MG63 (cell line): ENCODE data around the gene CDK16. TPM values are rescaled to one million over a fixed set of nuclear protein-coding genes. Genes with fewer than 3 reads are reported as not detected.
"Not testable (repeated sequence)": the region's sequence is repeated elsewhere in the genome, so short reads cannot be mapped to it uniquely, and the experiment has no call there.

ENCODE experiments used
- DNase-seq: peaks from one replicate; pipeline ENCODE4 v3.0.0-alpha.2; 2020
- H3K27me3 ChIP-seq: fragments of 250-450 bp; sonication (Bioruptor Pico); 2 replicates; pipeline ENCODE4 v1.5.1; 2020; ENCODE audit warnings: mild to moderate bottlenecking, moderate library complexity
- H3K36me3 ChIP-seq: fragments of 250-450 bp; sonication (Bioruptor Pico); 2 replicates; pipeline ENCODE4 v1.5.1; 2020; ENCODE audit warnings: mild to moderate bottlenecking, moderate library complexity
- H3K4me3 ChIP-seq: fragments of 250-450 bp; sonication (Bioruptor Pico); 2 replicates; pipeline ENCODE4 v1.5.1; 2020; ENCODE audit warnings: mild to moderate bottlenecking, moderate library complexity
- H3K9me3 ChIP-seq: fragments of 250-450 bp; sonication (Bioruptor Pico); 2 replicates; pipeline ENCODE4 v1.5.1; 2020; ENCODE audit warnings: mild to moderate bottlenecking, moderate library complexity
- total RNA-seq: library from RNA; depleted of rRNA; stranded (reverse); fragments of >200 nt; shearing (Covaris generic); gene quantifications from 2 replicates; pipeline ENCODE4 v1.2.3, GENCODE V29; 2014; ENCODE audit warnings: low replicate concordance; rRNA removed

CDK16 gene
- total RNA-seq, 1 experiment from 2014 or later = 71.2 TPM

DNA sequence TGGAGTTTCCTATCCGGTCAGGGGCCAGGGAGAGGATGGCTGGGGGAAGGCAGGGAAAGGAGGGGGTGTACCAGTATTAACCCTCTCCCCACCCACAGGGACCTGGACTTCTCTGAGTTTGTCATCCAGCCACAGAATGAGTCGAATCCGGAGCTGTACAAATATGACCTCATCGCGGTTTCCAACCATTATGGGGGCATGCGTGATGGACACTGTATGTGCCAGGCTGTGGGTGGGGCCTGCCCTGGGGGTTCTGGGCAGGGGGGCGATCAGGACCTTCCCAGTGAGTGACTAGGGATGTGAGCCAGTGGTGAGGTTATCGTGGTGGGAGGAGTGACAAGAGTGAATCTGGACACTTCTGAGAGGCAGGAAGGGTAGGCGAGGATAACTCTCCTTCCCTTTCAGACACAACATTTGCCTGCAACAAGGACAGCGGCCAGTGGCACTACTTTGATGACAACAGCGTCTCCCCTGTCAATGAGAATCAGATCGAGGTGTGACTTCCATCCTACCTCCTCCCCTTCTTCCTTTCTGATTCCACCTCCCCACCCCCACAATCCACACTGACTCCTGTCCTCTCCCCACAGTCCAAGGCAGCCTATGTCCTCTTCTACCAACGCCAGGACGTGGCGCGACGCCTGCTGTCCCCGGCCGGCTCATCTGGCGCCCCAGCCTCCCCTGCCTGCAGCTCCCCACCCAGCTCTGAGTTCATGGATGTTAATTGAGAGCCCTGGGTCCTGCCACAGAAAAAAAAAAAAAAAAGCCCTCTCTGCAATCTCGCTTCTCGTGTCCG lies 28.9 kb downstream of the CDK16 start:
- no peaks in the 10 kb centered on the region for H3K36me3 ChIP-seq
- DNase-seq = no peak
- H3K9me3 ChIP-seq = no peaks in the 10 kb centered on the region
- H3K4me3 ChIP-seq = no peak overlapping the region
- no peaks in the 10 kb centered on the region for H3K27me3 ChIP-seq

DNA sequence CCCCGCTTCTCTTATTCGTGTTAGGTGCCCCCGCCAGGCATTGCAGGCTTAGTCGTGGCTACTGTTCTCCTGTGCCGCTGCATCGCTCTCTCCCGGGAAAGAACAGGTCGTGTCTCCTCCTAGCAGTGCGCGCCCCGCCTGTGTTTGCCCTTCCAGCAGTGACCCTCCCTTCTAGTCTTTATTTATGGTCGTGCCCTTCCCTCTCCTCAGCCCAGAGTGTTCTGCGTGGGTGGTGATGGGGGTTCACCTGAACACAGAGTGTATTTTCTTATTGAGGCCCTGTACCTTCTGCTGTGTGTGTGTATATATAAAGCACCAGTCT lies 29.5 kb downstream of the CDK16 start:
- Histone ChIP-seq H3K4me3 (no peak overlapping the region), H3K36me3 (no peaks in the 10 kb centered on the region), H3K9me3 (no peaks in the 10 kb centered on the region), H3K27me3 (no peaks in the 10 kb centered on the region)
- no peak for DNase-seq

DNA sequence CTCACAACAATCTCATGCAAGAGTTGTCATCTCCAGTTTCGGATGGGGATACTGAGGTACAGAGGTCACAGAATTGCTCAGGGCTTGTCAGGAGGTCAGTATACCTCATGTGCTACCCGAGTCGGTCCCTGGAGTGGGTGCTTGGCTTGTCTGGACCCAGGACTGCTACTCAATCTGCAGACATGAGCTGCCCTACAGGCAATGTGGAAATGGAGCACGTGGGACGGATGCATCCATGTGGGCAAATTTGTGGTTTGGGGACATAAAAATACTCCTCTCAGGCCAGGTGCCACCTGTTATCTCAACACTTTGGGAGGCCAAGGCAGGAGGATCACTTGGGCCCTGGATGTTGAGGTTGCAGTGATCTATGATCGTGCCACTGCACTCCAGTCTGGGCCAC lies 30.1 kb downstream of the CDK16 start:
- no peak for DNase-seq
- H3K9me3 ChIP-seq = no peaks in the 10 kb centered on the region

DNA sequence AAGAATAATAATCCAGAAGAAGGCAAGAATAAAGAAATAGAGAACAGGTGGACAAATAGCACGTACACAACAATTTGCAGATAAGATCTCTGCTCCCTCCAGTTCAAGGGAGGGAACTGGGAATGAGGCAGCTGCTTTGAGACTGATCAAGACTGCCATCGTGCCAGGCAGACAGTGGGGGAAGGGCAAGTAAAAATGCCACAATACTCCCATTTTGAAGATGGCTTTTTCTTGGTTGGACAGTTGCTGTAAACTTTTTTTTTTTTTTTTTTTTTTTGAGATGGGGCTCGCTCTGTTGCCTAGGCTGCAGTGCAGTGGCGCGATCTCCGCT lies 31.5 kb downstream of the CDK16 start:
- Histone ChIP-seq H3K4me3 (no peak overlapping the region), H3K36me3 (no peaks in the 10 kb centered on the region), H3K9me3 (no peaks in the 10 kb centered on the region), H3K27me3 (no peaks in the 10 kb centered on the region)
- no peak for DNase-seq

More for the DNA sequence above, 30.1 kb downstream of the CDK16 start:
- Histone ChIP-seq H3K27me3 (no peaks in the 10 kb centered on the region), H3K36me3 (no peaks in the 10 kb centered on the region), H3K4me3 (no peak overlapping the region)

DNA sequence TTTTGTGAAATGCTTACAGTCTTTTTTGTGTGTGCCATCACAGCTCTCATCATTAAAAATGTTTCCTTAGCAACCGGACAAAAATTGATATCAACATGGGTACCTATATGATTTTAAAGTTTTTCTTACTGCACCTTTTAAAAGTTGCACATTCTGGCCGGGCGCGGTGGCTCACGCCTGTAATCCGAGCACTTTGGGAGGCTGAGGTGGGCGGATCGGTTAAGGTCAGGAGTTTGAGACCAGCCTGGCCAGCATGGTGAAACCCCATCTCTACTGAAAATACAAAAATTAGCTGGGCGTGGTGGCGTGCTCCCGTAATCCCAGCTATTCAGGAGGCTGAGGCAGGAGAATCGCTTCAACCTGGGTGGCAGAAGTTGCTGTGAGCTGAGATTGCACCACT lies 39.1 kb downstream of the CDK16 start:
- DNase-seq, H3K27me3 ChIP-seq, H3K36me3 ChIP-seq, H3K4me3 ChIP-seq, H3K9me3 ChIP-seq: not testable (repeated sequence)

DNA sequence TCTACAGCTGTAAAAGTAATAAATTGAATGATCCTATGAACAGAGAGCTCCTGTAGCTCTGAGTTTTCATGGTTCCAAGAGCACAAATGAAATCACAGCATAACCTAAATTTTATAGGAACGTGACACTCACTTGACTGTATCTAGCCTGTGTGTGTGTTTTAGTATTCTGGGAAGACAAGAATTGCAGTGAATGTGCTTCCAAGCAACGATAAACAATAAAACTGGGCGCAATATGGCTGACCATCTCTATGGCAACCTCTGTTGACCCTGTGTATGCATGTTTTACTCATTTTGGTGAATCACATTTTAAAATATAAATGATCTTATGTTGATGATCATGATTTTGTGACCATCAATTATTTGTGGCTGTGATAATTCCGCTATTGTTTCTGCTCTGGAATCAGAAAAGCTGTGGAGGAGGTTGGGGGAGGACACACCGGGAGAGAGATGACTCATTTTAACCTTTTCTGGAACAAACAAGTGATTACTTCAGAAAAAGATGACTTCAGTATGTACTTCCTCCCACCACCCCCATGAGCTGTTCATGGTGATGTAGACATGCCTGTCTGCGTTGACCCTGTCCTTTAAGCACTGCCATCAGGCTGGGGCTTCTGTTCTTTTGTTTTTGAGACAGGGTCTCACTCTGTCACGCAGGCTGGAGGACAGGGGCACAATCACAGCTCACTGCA lies 46.1 kb downstream of the CDK16 start:
- Histone ChIP-seq H3K36me3 (no peaks in the 10 kb centered on the region), H3K27me3 (no peaks in the 10 kb centered on the region), H3K9me3 (no peaks in the 10 kb centered on the region), H3K4me3 (no peak overlapping the region)
- no peak for DNase-seq

DNA sequence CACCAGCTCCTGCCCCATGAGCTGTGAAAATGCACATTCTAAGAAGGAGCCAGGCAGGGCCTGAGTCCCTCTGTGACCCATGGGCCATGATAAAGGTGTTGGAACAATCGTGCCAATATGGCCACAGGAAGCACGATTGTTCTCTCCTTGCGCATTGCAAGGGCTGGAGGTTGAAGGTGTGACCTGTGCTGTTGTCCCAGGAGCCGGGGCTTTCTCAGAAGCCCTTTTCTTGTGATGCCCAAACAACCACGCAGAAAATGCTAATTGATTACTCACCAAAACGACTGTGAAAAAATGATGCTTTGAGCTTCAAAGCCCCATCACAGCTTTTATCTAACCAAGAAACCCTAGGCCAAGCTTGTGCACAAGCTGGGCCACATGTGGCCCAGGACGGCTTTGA lies 48.2 kb downstream of the CDK16 start:
- Histone ChIP-seq H3K36me3 (no peaks in the 10 kb centered on the region), H3K9me3 (no peaks in the 10 kb centered on the region), H3K4me3 (no peak overlapping the region), H3K27me3 (no peaks in the 10 kb centered on the region)
- no peak for DNase-seq

DNA sequence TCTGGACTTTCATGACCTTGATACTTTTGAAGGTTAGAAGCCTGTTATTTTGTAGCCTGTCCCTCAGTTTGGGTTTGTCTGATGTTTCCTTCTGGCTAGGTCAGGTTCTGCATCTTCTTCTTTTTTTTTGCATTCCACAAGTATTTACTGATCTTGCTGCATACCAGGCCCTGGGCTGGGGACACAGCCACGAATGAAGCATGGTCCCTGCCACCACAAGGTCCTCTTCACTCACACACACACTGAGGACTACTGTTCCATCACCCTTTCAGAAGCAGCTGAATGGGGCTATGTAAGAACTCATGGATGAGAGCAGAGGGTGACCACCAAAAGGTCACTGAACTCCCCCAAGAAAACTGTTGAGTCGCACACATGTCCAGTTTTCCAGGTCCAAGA lies 53.5 kb downstream of the CDK16 start:
- H3K27me3 ChIP-seq = no peaks in the 10 kb centered on the region
- H3K9me3 ChIP-seq = no peaks in the 10 kb centered on the region
- DNase-seq = no peak
- H3K36me3 ChIP-seq = no peaks in the 10 kb centered on the region
- no peak overlapping the region for H3K4me3 ChIP-seq

DNA sequence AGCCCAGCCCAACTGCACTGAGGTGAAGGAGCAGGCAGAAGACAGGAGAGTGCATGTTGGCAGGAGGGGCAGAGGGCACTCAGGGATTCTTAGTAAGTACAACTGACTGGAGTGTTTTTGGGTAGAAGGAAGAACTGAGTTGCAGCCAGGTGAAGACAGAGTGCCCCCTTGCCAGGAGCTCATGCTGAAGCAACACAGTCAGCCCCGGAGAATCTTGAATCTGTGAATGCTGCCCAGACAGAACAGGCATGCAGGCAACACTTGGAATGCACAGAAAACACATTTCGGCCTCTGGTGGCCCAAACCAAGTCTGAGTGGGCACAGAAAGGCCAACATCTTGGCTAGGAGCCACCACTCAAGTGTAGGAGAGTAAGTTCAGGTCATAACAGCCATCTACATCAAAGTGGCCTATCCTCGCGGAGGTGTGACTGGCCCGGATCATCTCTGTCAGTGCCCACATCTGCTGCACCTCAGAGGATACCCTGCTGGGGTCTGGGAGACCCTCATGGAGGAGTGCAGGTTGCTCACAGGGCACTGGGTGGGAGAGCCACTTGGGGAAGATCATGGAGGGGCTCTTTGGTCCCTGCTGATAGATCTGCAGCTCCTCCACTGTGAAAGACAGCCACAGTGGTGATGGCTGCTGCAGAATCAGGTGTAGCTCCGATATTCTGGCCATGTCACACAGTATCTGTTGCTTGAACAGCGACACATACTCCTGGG lies 54.7 kb downstream of the CDK16 start:
- no peaks in the 10 kb centered on the region for H3K9me3 ChIP-seq
- H3K36me3 ChIP-seq = no peaks in the 10 kb centered on the region
- DNase-seq = no peak
- no peaks in the 10 kb centered on the region for H3K27me3 ChIP-seq
- H3K4me3 ChIP-seq = no peak overlapping the region

DNA sequence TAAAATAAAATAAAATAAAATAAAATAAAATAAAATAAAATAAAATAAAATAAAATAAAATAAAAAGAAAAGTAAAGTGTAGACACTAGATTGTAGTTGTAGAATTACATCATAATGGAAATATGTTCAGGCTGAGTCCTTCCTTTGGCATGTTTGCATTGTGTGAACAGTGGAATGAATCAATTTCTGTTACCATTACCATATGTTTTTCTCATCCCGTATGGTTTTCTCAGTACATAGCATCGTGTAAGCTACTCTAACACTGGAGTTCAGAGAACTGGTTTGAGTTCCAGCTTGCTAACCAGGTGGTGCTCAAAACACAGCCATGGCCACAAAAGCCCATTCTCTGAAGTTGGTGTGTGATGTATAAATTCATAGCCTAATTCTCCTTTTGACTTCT lies 60.2 kb downstream of the CDK16 start:
- no peaks in the 10 kb centered on the region for H3K27me3 ChIP-seq
- no peak for DNase-seq

More for the DNA sequence above, 60.2 kb downstream of the CDK16 start:
- H3K4me3 ChIP-seq = no peak overlapping the region
- H3K36me3 ChIP-seq = no peaks in the 10 kb centered on the region
- no peaks in the 10 kb centered on the region for H3K9me3 ChIP-seq

Other genes starting within 250 kb of the CDK16 start
- gene RGN, start 140.2 kb upstream of the CDK16 start, total RNA-seq = 0.30 TPM in 1 of 2 replicates, not detected in the other
- 65.9 and 80.8 TPM in 2 replicates for gene NDUFB11, start 74.0 kb upstream of the CDK16 start, total RNA-seq
- gene RBM10, start 73.5 kb upstream of the CDK16 start, total RNA-seq = 36.9 and 46.9 TPM in 2 replicates
- 108 and 121 TPM in 2 replicates for gene UBA1, start 24.9 kb upstream of the CDK16 start, total RNA-seq
- 16.0 and 16.2 TPM in 2 replicates for gene USP11, start 14.3 kb downstream of the CDK16 start, total RNA-seq
- 2.2 TPM in 1 of 2 replicates, not detected in the other for gene ZNF157, start 151.9 kb downstream of the CDK16 start, total RNA-seq